DOHH2 (cell line): Measurements from ENCODE around the gene PGAP2.

Experiments used
- CTCF ChIP-seq: fragments of 200-600 bp; sonication (generic); IDR thresholded peaks from one replicate; pipeline ENCODE4 v1.5.1; 2014; ENCODE audit warnings: antibody characterized with exemption, mild to moderate bottlenecking, low read depth, low read length; ENCODE audit not compliant: poor library complexity, severe bottlenecking
- EZH2phosphoT487 ChIP-seq: fragments of 200-600 bp; sonication (generic); IDR thresholded peaks from 2 replicates; pipeline ENCODE4 v1.6.1; 2017; ENCODE audit warnings: borderline replicate concordance, mild to moderate bottlenecking, antibody characterized with exemption, low read length, moderate library complexity, mixed read lengths

- TF ChIP-seq CTCF (no peak), EZH2phosphoT487 (no peak)
These were observed 18.4 kb downstream of the PGAP2 start for GRCh38 chr11:3826721-3827120.
